ENCODE measurements around the gene POLDIP2.

DNA sequence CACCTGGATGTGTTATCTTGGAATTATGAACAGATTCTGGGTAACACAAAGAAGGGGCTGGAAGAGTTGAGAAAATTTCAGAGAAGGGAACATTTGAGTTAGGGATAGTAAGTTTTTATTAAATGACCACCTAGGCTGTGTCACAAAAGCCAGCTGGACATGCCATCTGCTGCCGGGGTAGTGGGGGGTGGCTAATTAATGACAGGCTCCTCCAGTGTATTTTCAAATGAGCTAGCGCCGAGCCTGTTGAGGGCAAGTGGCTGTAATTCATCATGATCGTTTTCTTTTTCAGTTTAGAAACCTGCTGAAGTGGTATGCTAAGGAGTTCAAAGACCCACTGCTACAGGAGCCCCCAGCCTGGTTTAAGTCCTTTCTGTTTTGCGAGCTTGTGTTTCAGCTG is 32.1 kb downstream of the POLDIP2 start:
- TF ChIP-seq POLR2A (IDR thresholded peaks at IDR 0.05; ENCODE audit: low read depth, low read length) (no peak), POLR2AphosphoS5 (IDR thresholded peaks at IDR 0.05; ENCODE audit: insufficient read depth, low read depth, low read length) (no peak), MAX (IDR thresholded peaks at IDR 0.05; ENCODE audit: insufficient read depth, insufficient read length) (no peak), EZH2 (IDR thresholded peaks at IDR 0.05; ENCODE audit: borderline replicate concordance, low read depth, low read length, severe bottlenecking) (no peak), MYC (IDR thresholded peaks at IDR 0.05; ENCODE audit: low read depth, low read length) (no peak)
- TF ChIP-seq, protein P1, sequence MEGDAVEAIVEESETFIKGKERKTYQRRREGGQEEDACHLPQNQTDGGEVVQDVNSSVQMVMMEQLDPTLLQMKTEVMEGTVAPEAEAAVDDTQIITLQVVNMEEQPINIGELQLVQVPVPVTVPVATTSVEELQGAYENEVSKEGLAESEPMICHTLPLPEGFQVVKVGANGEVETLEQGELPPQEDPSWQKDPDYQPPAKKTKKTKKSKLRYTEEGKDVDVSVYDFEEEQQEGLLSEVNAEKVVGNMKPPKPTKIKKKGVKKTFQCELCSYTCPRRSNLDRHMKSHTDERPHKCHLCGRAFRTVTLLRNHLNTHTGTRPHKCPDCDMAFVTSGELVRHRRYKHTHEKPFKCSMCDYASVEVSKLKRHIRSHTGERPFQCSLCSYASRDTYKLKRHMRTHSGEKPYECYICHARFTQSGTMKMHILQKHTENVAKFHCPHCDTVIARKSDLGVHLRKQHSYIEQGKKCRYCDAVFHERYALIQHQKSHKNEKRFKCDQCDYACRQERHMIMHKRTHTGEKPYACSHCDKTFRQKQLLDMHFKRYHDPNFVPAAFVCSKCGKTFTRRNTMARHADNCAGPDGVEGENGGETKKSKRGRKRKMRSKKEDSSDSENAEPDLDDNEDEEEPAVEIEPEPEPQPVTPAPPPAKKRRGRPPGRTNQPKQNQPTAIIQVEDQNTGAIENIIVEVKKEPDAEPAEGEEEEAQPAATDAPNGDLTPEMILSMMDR (IDR thresholded peaks at IDR 0.05; ENCODE audit: extremely low read depth in 1 of 2, insufficient read depth in 1 of 2, low read depth in 1 of 2, low read length in 2 of 2), result no peak

Measured in endothelial cell of umbilical vein (primary cell).